ENCODE results near the gene SLC2A1.

Gene SLC2A1

DNA sequence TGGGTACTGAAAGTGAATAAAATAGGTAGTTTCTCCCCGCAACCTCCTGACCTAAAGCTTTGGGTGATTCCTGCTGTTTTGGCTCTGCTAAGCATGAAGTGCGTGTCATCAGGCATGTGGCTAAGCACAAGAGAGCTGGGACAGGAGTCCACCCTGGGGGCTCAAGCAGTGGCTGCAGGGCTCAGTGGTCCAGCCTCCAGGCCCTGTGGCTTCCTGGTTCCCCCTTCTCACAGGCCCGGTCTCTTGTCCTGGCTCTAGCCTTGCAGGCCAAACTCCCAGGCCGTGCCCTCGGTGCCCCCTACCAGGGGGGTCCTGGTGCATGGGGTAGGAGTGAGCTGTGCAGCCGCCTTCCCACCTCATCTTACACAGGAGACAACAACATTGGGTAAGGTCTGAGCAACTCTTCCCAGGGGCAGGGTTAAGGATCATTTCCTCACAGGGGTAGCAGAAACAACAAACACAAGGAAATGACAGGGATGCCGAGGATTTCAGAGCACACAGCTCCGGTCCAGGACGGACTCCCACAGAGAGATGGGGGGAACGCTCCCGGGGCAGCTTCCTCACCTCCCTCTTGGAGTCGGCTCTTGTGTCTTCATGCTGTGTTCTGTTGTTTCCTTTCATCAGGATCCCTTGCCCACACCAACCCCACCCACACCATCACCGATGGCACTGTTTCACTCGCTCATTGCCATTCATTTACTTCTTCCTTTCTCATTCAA lies 19.8 kb upstream of the SLC2A1 start:
- Histone ChIP-seq H3K9ac (ENCODE audit: low read depth, low read length) (no peak overlapping the region; the same call in 1 of the 2 replicates), H3K27me3 (ENCODE audit: insufficient read depth, low read length) (no peaks in the 10 kb centered on the region), H3K4me3 (ENCODE audit: low read length) (no peak overlapping the region), H3K9me3 (ENCODE audit: insufficient read depth, low read depth, low read length) (no peaks in the 10 kb centered on the region), H3K4me1 (ENCODE audit: insufficient read depth, low read length) (peaks cover 5% of the 10 kb centered on the region), H3K27ac (ENCODE audit: low read length) (no peak overlapping the region), H3K36me3 (ENCODE audit: insufficient read depth, low read depth, low read length) (peaks cover 56% of the 10 kb centered on the region)

DNA sequence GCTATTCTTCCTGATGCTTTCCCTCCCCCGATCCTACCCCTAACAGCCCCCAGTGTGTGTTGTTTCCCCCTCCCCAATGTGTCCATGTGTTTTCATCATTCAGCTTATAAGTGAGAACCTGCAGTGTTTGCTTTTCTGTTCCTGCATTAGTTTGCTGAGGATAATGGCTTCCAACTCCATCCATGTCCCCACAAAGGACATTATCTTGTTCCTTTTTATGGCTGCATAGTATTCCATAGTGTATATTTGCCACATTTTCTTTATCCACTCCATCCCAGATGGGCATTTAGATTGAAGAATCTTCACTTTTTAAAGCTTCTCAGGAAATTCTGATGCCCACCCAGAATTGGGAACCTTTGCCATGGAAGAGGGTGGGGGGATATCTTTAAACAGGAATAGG lies 19.0 kb upstream of the SLC2A1 start:
- no peak overlapping the region for H3K9ac ChIP-seq (ENCODE audit: low read depth, low read length)
- no peak overlapping the region for H3K27ac ChIP-seq (ENCODE audit: low read length)
- H3K9me3 ChIP-seq (ENCODE audit: insufficient read depth, low read depth, low read length), result no peaks in the 10 kb centered on the region
- H3K36me3 ChIP-seq (ENCODE audit: insufficient read depth, low read depth, low read length), result peaks cover 62% of the 10 kb centered on the region
- H3K4me1 ChIP-seq (ENCODE audit: insufficient read depth, low read length), result peaks cover 5% of the 10 kb centered on the region
- H3K4me3 ChIP-seq (ENCODE audit: low read length), result no peak overlapping the region
- no peaks in the 10 kb centered on the region for H3K27me3 ChIP-seq (ENCODE audit: insufficient read depth, low read length)

DNA sequence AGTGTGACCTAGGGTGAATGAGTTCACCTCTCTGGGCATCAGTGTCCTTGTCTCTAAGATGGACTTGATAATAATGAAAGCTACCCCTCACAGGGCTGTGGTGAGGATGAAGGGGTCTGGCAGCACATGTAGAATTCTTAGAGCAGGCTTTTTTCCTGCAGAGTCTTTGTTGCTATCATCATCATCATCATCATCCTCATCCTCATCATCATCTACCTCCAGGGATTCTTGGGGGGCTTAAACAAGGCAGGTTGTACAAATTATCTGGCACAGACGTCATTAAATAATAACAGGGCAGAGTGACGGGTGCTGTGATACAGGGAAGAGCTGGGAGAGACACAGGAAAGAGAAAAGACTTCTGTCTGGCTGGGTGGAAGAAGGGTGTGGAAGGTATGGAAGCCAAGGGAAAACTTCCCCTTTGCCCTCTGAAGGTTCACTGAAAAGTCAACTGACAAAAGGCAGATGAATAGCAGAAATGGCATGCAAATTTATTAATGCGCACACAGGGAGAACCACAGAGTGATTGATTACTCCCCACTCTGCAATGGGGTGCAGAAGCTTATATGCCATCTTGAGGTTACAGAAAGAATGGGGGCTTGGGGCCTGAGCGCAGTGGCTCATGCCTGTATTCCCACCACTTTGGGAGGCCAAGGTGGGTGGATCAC lies 17.0 kb upstream of the SLC2A1 start:
- Histone ChIP-seq H3K4me3 (ENCODE audit: low read length) (no peak overlapping the region), H3K4me1 (ENCODE audit: insufficient read depth, low read length) (peaks cover 5% of the 10 kb centered on the region), H3K27me3 (ENCODE audit: insufficient read depth, low read length) (no peaks in the 10 kb centered on the region), H3K36me3 (ENCODE audit: insufficient read depth, low read depth, low read length) (peaks cover 54% of the 10 kb centered on the region), H3K9me3 (ENCODE audit: insufficient read depth, low read depth, low read length) (no peaks in the 10 kb centered on the region), H3K27ac (ENCODE audit: low read length) (no peak overlapping the region), H3K9ac (ENCODE audit: low read depth, low read length) (no peak overlapping the region)

DNA sequence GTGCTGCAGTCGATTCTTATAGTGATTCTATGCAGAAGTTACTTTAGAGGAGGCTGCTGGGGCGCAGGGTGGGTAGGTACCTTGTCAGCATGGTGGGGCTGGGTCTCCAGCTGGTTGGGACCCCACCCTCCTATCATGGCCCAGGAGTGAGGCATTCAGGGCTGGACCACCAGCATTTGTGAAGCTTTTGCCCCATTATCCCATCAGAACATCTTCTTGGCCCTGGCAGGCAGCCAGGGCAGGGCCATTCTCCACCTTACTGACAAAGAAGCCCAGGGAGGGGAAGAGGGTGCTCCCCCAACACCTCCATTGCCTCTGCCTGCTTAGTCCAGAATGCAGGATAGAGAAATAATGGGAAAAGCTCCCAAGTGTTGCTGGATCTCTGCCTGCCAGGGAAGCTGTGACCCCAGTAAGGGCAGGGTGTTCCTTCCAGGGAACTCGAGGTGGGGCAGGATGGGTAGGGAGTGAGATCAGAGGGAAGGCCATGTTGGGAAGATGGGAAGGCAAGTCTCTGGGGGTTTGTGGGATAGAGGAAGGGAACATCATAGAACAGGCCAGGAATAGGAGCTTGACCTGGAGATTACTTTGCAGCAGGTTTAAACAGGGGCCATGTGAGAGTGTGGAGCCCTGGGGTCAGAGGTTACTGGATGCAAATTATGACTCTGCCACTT lies 16.2 kb upstream of the SLC2A1 start:
- Histone ChIP-seq H3K9ac (ENCODE audit: low read depth, low read length) (no peak overlapping the region), H3K4me3 (ENCODE audit: low read length) (no peak overlapping the region), H3K36me3 (ENCODE audit: insufficient read depth, low read depth, low read length) (peaks cover 49% of the 10 kb centered on the region), H3K9me3 (ENCODE audit: insufficient read depth, low read depth, low read length) (no peaks in the 10 kb centered on the region), H3K4me1 (ENCODE audit: insufficient read depth, low read length) (peaks cover 5% of the 10 kb centered on the region), H3K27me3 (ENCODE audit: insufficient read depth, low read length) (no peaks in the 10 kb centered on the region), H3K27ac (ENCODE audit: low read length) (no peak overlapping the region)

DNA sequence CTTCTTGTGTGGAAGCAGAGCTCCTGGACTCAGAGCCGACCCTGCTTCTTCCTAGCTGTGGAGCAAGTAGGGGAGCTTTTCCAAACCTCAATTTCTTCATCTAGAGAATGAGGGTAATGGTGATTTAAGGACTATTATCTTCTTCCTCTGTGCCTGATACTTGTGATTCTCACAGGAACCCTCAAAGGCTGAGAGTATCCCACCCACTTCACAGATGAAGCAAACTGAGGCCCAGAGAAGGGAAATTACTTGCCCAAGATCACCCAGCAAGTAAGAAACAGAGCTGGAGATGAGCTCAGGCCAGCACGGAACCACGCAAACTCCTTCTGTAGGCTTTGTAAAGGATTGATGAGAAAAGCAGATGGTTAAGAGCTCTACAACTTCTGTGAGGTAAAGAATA lies 15.1 kb upstream of the SLC2A1 start:
- Histone ChIP-seq H3K4me3 (ENCODE audit: low read length) (no peak overlapping the region), H3K27ac (ENCODE audit: low read length) (no peak overlapping the region), H3K27me3 (ENCODE audit: insufficient read depth, low read length) (no peaks in the 10 kb centered on the region), H3K9ac (ENCODE audit: low read depth, low read length) (no peak overlapping the region), H3K4me1 (ENCODE audit: insufficient read depth, low read length) (peaks cover 1% of the 10 kb centered on the region), H3K36me3 (ENCODE audit: insufficient read depth, low read depth, low read length) (peaks cover 45% of the 10 kb centered on the region), H3K9me3 (ENCODE audit: insufficient read depth, low read depth, low read length) (no peaks in the 10 kb centered on the region)

DNA sequence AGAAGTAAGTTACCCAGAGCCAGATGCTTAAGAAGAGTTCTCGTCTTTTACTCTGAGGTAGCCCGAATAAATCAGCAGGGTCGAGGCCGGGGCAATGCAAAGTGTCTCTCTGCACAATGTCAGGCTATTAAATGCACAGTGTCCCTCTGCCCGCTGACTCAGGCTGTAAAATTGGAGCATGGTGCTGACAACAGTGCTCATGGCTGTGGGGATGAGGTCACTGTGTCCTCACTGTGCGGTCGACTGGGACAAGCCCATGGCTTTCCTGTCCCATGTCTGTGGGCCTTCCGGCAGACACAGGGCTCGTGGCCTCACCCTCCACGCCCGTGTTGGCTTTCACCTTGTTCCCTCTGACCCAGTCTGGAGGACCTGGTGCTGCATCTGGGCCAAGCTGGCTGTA lies 14.6 kb upstream of the SLC2A1 start:
- Histone ChIP-seq H3K9ac (ENCODE audit: low read depth, low read length) (no peak overlapping the region), H3K4me3 (ENCODE audit: low read length) (no peak overlapping the region), H3K36me3 (ENCODE audit: insufficient read depth, low read depth, low read length) (peaks cover 45% of the 10 kb centered on the region), H3K9me3 (ENCODE audit: insufficient read depth, low read depth, low read length) (no peaks in the 10 kb centered on the region), H3K4me1 (ENCODE audit: insufficient read depth, low read length) (no peaks in the 10 kb centered on the region; the same call in 1 of the 2 replicates), H3K27me3 (ENCODE audit: insufficient read depth, low read length) (no peaks in the 10 kb centered on the region), H3K27ac (ENCODE audit: low read length) (no peak overlapping the region)

DNA sequence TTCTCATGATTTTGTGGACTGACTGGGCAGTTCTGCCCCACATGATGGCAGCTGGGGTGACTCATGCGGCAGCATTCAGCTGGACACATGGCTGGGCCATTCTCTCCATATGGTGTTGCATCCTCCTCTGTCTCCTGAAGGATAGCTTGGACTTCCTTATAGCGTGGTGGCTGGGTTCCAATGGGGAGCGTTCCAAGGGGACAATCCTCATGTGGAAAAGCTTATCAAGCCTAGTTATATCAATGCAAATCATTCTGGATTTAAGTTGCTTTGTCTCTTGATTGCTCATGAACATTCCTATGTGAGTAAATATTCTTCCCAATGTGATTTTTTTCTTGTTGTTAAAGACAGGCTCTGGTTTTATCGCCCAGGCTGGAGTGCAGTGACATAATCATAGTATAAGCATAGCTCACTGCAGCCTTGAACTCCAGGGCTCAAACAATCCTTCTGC lies 13.2 kb upstream of the SLC2A1 start:
- Histone ChIP-seq H3K36me3 (ENCODE audit: insufficient read depth, low read depth, low read length) (peaks cover 38% of the 10 kb centered on the region), H3K4me1 (ENCODE audit: insufficient read depth, low read length) (peaks cover 5% of the 10 kb centered on the region; the same call in 1 of the 2 replicates), H3K9me3 (ENCODE audit: insufficient read depth, low read depth, low read length) (no peaks in the 10 kb centered on the region), H3K9ac (ENCODE audit: low read depth, low read length) (no peak overlapping the region), H3K27ac (ENCODE audit: low read length) (no peak overlapping the region), H3K4me3 (ENCODE audit: low read length) (no peak overlapping the region), H3K27me3 (ENCODE audit: insufficient read depth, low read length) (no peaks in the 10 kb centered on the region)

DNA sequence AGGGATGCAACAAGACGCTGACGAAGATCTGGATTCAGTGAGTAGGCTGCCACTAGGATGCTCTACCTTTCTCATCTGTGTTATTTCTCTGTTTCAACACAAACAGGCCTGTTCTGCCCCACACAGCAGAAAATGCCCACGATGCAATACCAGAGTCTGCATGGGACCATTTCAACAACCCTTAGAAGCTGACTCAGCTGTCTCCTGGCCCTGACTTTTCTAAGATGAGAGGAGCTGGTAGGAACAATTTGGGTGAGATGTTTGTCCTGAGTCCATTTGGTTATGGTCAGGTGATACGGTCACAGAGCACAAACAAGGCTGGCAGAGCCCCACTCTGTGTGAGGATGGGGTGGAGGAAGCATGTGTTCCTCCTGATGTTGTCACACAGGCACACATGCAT lies 11.5 kb upstream of the SLC2A1 start:
- peaks cover 5% of the 10 kb centered on the region; the same call in 1 of the 2 replicates for H3K4me1 ChIP-seq (ENCODE audit: insufficient read depth, low read length)
- peaks cover 25% of the 10 kb centered on the region for H3K36me3 ChIP-seq (ENCODE audit: insufficient read depth, low read depth, low read length)
- H3K4me3 ChIP-seq (ENCODE audit: low read length), result no peak overlapping the region
- H3K9ac ChIP-seq (ENCODE audit: low read depth, low read length), result no peak overlapping the region
- H3K9me3 ChIP-seq (ENCODE audit: insufficient read depth, low read depth, low read length), result no peaks in the 10 kb centered on the region
- H3K27me3 ChIP-seq (ENCODE audit: insufficient read depth, low read length), result no peaks in the 10 kb centered on the region
- H3K27ac ChIP-seq (ENCODE audit: low read length), result no peak overlapping the region

DNA sequence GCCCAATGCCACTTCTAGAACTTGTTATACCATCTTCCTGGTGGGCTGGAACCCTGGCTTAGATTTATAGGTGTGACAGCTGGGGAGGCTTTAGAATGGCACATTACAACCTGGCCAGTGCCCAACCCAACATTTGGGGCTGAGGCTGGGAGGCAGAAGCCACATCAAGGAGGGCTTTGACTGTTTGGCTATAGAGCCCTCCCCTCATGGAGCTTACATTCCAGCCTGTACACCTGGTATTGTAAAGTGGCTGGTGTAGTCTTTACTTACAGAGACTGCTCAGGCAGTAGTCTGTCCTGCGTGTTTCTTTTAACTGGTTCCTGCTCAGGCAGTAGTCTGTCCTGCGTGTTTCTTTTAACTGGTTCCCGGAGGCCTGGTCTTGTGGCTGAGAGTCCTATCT lies 10.0 kb upstream of the SLC2A1 start:
- H3K9ac ChIP-seq (ENCODE audit: low read depth, low read length), result no peak overlapping the region
- no peak overlapping the region for H3K4me3 ChIP-seq (ENCODE audit: low read length)
- no peaks in the 10 kb centered on the region for H3K27me3 ChIP-seq (ENCODE audit: insufficient read depth, low read length)
- H3K4me1 ChIP-seq (ENCODE audit: insufficient read depth, low read length), result peaks cover 7% of the 10 kb centered on the region
- peaks cover 10% of the 10 kb centered on the region for H3K36me3 ChIP-seq (ENCODE audit: insufficient read depth, low read depth, low read length)
- no peaks in the 10 kb centered on the region for H3K9me3 ChIP-seq (ENCODE audit: insufficient read depth, low read depth, low read length)
- H3K27ac ChIP-seq (ENCODE audit: low read length), result no peak overlapping the region

DNA sequence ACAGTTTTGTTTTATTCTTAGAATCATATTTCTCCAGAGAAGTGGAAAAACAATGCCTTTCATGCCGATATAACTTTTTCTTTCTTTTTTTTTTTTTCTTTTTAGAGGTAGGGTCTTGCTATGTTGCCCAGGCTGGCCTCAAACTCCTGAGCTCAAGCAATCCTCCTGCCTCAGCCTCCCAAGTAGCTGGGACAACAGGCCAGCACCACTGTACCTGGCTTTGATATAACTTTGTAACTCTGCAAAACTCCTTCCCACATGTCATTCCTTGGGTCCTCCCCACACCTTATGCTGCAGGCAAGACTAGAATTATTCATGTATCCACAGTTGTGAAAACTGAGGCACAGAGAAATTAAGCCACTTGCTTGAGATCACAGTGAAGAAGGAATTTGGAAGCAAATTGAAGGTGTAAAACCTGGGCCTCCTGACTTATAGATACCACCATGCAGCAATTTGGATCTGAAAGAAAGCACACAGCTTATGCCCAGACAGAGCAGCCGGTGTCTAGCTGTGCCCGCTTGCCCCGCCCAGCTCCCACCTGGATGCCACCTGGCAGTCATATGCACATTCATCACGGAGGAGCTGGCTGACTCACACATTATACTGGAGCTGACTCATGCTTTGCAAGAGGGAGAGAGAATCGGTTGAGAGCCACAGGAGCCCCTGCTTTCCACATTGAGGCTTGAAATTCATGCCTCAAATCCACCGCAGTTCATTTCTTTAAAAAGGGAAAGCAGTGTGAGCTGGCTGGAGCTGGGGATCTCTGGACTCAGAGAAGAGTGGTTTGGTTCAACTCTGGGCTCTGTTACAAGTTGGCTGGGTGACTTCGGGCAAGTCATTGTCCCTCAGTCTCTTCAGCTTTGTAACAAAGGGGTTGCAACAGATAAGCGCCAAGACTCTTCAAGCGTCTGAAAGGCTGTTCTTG lies 8.3 kb upstream of the SLC2A1 start:
- Histone ChIP-seq H3K9me3 (ENCODE audit: insufficient read depth, low read depth, low read length) (no peaks in the 10 kb centered on the region), H3K4me1 (ENCODE audit: insufficient read depth, low read length) (peaks cover 21% of the 10 kb centered on the region), H3K27ac (ENCODE audit: low read length) (peak overlapping the region; percentile 18), H3K27me3 (ENCODE audit: insufficient read depth, low read length) (no peaks in the 10 kb centered on the region), H3K36me3 (ENCODE audit: insufficient read depth, low read depth, low read length) (peaks cover 3% of the 10 kb centered on the region), H3K9ac (ENCODE audit: low read depth, low read length) (peak overlapping the region; percentile 56; the same call in 1 of the 2 replicates), H3K4me3 (ENCODE audit: low read length) (no peak overlapping the region; the same call in 1 of the 2 replicates)

DNA sequence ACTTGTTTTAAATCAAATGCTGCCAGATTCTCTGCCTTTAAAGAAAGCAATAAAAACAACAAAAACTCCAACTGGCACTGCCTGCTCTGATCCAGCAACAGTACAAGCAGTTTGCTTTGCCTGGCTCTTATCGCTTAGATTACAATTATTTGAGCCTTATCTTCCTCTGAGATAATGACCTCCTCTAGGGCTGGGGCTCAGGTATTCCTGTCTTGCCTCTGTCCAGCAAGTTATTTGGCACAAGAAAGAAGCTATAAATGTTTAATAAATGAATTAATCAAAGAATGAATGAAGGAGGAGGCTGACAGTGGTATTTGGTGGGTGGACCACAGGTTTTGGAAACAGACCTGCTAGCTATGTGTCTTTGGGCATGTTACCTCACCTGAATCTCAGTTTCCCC lies 6.7 kb upstream of the SLC2A1 start:
- H3K9ac ChIP-seq (ENCODE audit: low read depth, low read length), result no peak overlapping the region
- no peaks in the 10 kb centered on the region for H3K27me3 ChIP-seq (ENCODE audit: insufficient read depth, low read length)
- H3K4me3 ChIP-seq (ENCODE audit: low read length), result no peak overlapping the region
- peaks cover 33% of the 10 kb centered on the region for H3K4me1 ChIP-seq (ENCODE audit: insufficient read depth, low read length)
- H3K9me3 ChIP-seq (ENCODE audit: insufficient read depth, low read depth, low read length), result no peaks in the 10 kb centered on the region
- no peak overlapping the region for H3K27ac ChIP-seq (ENCODE audit: low read length)
- peaks cover 3% of the 10 kb centered on the region for H3K36me3 ChIP-seq (ENCODE audit: insufficient read depth, low read depth, low read length)
